ENCODE results near the gene MKS1.

- no peak for TF ChIP-seq CTCF (IDR thresholded peaks at IDR 0.05 in 4 of 5, conservative IDR thresholded peaks at IDR 0.05 in 1 of 5)
- TF ChIP-seq POLR2A (IDR thresholded peaks at IDR 0.05) = no peak
Observed at GRCh38 chr17:58166682-58167081, 52.4 kb downstream of the MKS1 start, which contains the start of gene OR4D2.

Measured in gastrocnemius medialis (tissue), 4 donors.